Adrenal gland (tissue), 12 donors: ENCODE data around the gene EHD1. TPM values are rescaled to one million over a fixed set of nuclear protein-coding genes. Genes with fewer than 3 reads are reported as not detected.

Experiments
- DNase-seq, 7 donors: peaks; one replicate each; pipeline ENCODE4 v3.0.0-alpha.2; 2019 to 2020
- H3K27ac ChIP-seq, 5 donors: fragments of 200-600 bp; sonication (generic) in 4 of 5; 1 replicate in 3 of 5; 2 replicates in 2 of 5; pipeline versions ENCODE4 v1.5.1 to v1.8.0; 2016 to 2020; ENCODE audit warnings: mild to moderate bottlenecking in 1 of 5
- H3K27me3 ChIP-seq: fragments of 200-600 bp; 2 replicates; pipeline ENCODE4 v1.8.0; 2021
- H3K36me3 ChIP-seq, 2 donors: fragments of 200-600 bp; replicated peaks in 1 of 2; 1 replicate in 1 of 2; 2 replicates in 1 of 2; pipeline versions ENCODE4 v1.5.1 to v1.8.0; 2018 to 2022
- H3K4me1 ChIP-seq, 2 donors: fragments of 200-600 bp; replicated peaks in 1 of 2; 1 replicate in 1 of 2; 2 replicates in 1 of 2; pipeline versions ENCODE4 v1.5.1 to v1.8.0; 2018 to 2021
- H3K4me3 ChIP-seq, 4 donors: fragments of 200-600 bp; sonication (generic) in 3 of 4; one replicate each; pipeline ENCODE4 v1.5.1; 2016 to 2018
- H3K9me3 ChIP-seq, 3 donors: fragments of 200-600 bp; sonication (generic) in 1 of 3; replicated peaks in 1 of 3; 1 replicate in 2 of 3; 2 replicates in 1 of 3; pipeline versions ENCODE4 v1.5.1 to v1.8.0; 2016 to 2021
- POLR2A ChIP-seq, 2 donors: fragments of 450-650 bp; IDR thresholded peaks; one replicate each; pipeline ENCODE4 v1.6.1; 2017; ENCODE audit warnings: antibody characterized with exemption in 2 of 2, mild to moderate bottlenecking in 2 of 2, moderate library complexity in 1 of 2
- WGBS, 4 donors: extraction: QIAGEN DNeasy Blood & Tissue Kit in 2 of 4; methylation state at CpG; one replicate each; pipeline versions ENCODE4 v1.1.5 to v1.1.7; 2013 to 2017; 5-methylcytosine and 5-hydroxymethylcytosine counted together
- intact Hi-C, 2 donors: fragments of 100-400 bp; cut with DNase I; formaldehyde crosslinking; loops; one replicate each; pipeline versions ENCODE4 v1.14.1 to v1.15.0; 2022 to 2023
- polyA plus RNA-seq, 3 donors: library from polyadenylated mRNA; stranded (reverse); fragments of 200-250 nt in 2 of 3; fragments of 350-450 nt in 1 of 3; fragmentation: Illumina TruSeq in 1 of 3; extraction: RNeasy Lipid Tissue Mini Kit (QIAGEN cat#74804) in 1 of 3; gene quantifications; one replicate each; pipeline ENCODE4 v1.2.3, GENCODE V29; 2013 to 2014
- total RNA-seq, 9 donors: library from RNA; depleted of rRNA in 4 of 9; stranded (reverse); fragments of >200 nt in 4 of 9; fragments of 120-200 nt in 1 of 9; fragmentation: NEBNext Ultra II Directional in 1 of 9; extraction: Animal tissue kit (Norgen Biotek cat#: 25700) in 1 of 9; gene quantifications; one replicate each; pipeline versions ENCODE4 v1.1.0 to v1.2.4, GENCODE V29; 2013 to 2023
- TF ChIP-seq, protein P1 (sequence below), 6 experiments: fragments of 450-650 bp in 4 of 6; fragments of 200-600 bp in 2 of 6; sonication (generic) in 1 of 6; IDR thresholded peaks; 1 replicate in 5 of 6; 2 replicates in 1 of 6; pipeline versions ENCODE4 v1.5.1 to v1.8.0; 2016 to 2021; ENCODE audit warnings: antibody characterized with exemption in 6 of 6, mild to moderate bottlenecking in 2 of 6, moderate library complexity in 1 of 6
- donor health status: healthy with polysubstance abuse.
- donor health status: Bipolar disorder and iron deficiency.
- donor health status: DM: yes; HTN: yes; CAD: no.
- donor health status: DM: no; HTN: no; CAD: no.
- donor health status: DM: no; HTN: no; CAD: no.
- donor health status: DM: yes; HTN: yes; CAD: no.

The EHD1 gene
- total and polyA plus RNA-seq, 12 donors = 14.3 to 107 (median 52.9) TPM

DNA sequence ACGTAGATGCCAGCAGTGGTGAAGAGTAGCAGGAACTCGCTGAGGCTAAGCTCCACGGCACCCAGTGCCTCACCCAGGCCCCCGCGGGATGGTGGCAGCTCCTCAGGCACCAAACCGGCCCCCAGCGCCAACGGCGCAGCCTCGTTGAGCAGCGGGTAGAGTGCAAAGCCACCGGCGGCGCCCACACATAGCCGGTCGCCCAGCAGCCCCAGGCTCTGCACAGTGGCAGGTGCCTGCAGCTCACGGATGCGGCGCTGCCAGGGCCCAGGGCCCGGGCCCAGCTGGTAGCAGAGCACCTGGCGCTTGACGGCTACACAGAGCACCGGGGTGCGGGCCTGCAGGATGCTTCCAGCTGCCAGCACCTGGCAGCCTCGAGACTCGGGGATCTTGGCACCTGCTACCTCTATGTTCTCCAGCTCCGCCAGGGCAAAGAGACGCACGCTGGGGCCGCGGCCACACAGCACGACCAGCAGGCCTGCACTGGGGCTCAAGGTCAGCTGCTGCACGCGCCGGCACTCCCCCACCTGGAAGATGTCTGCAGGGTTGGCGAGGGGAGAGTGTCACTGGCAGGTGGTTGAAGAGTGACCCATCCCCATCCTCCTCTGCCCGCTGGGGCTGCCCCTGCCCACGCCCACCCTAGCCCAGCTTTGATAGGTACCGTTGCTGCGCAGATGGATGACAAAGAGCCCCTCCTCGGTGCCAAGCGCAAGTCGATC is 48.7 kb downstream of the EHD1 start:
- DNase-seq = no peak
- WGBS, 4 donors = 90 to 96% (median 92%) methylated on average over 4 to 43 of the region's 43 CpGs
- H3K4me1 ChIP-seq = peaks cover 0 to 6% of the 10 kb centered on the region in 2 donors
- H3K9me3 ChIP-seq = no peaks in the 10 kb centered on the region
- H3K4me3 ChIP-seq = no peak overlapping the region
- H3K27me3 ChIP-seq = no peaks in the 10 kb centered on the region
- TF ChIP-seq, protein P1, sequence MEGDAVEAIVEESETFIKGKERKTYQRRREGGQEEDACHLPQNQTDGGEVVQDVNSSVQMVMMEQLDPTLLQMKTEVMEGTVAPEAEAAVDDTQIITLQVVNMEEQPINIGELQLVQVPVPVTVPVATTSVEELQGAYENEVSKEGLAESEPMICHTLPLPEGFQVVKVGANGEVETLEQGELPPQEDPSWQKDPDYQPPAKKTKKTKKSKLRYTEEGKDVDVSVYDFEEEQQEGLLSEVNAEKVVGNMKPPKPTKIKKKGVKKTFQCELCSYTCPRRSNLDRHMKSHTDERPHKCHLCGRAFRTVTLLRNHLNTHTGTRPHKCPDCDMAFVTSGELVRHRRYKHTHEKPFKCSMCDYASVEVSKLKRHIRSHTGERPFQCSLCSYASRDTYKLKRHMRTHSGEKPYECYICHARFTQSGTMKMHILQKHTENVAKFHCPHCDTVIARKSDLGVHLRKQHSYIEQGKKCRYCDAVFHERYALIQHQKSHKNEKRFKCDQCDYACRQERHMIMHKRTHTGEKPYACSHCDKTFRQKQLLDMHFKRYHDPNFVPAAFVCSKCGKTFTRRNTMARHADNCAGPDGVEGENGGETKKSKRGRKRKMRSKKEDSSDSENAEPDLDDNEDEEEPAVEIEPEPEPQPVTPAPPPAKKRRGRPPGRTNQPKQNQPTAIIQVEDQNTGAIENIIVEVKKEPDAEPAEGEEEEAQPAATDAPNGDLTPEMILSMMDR (IDR thresholded peaks at IDR 0.05) = no peak
- TF ChIP-seq POLR2A (IDR thresholded peaks at IDR 0.05) = no peak
- H3K36me3 ChIP-seq = no peaks in the 10 kb centered on the region
- intact Hi-C loops = loop anchor here in 1 of 2 donors (10.0 kb wide), 1 partner anchor 45 kb away; no protein-coding TSS in a partner anchor
- no peak overlapping the region for H3K27ac ChIP-seq

- intact Hi-C loops = no loop called here
- Histone ChIP-seq H3K27me3 (no peaks in the 10 kb centered on the region), H3K9me3 (no peaks in the 10 kb centered on the region), H3K27ac (no peak overlapping the region), H3K36me3 (no peaks in the 10 kb centered on the region), H3K4me1 (no peaks in the 10 kb centered on the region), H3K4me3 (no peak overlapping the region)
- WGBS, 4 donors = 91 to 94% (median 94%) methylated on average over 13 to 22 of the region's 22 CpGs
- no peak for DNase-seq
- TF ChIP-seq POLR2A (IDR thresholded peaks at IDR 0.05) = no peak
Measured at GRCh38 chr11:64827451-64827839, 51.0 kb downstream of the EHD1 start.

GRCh38 chr11:64826578-64827450 is 51.6 kb downstream of the EHD1 start:
- 91 to 94% (median 93%) methylated on average over 34 to 52 of the region's 52 CpGs for WGBS, 4 donors
- H3K27ac ChIP-seq = no peak overlapping the region
- no peaks in the 10 kb centered on the region for H3K4me1 ChIP-seq
- H3K27me3 ChIP-seq = no peaks in the 10 kb centered on the region
- no peak overlapping the region for H3K4me3 ChIP-seq
- H3K36me3 ChIP-seq = no peaks in the 10 kb centered on the region
- TF ChIP-seq, protein P1 (IDR thresholded peaks at IDR 0.05) = no peak
- DNase-seq = no peak
- H3K9me3 ChIP-seq = no peaks in the 10 kb centered on the region
- intact Hi-C loops = no loop called here

GRCh38 chr11:64826062-64826461 is 52.4 kb downstream of the EHD1 start:
- Histone ChIP-seq H3K4me1 (no peaks in the 10 kb centered on the region), H3K27ac (no peak overlapping the region), H3K36me3 (no peaks in the 10 kb centered on the region), H3K9me3 (no peaks in the 10 kb centered on the region), H3K4me3 (no peak overlapping the region), H3K27me3 (no peaks in the 10 kb centered on the region)
- intact Hi-C loops = no loop called here
- no peak for TF ChIP-seq POLR2A (IDR thresholded peaks at IDR 0.05)
- TF ChIP-seq, protein P1 (IDR thresholded peaks at IDR 0.05) = no peak
- DNase-seq = no peak
- 87 to 100% (median 93%) methylated on average over 3 to 7 of the region's 7 CpGs for WGBS, 4 donors
